GM10266 (cell line): ENCODE results near the gene BCL2L2.

Experiments
- DNase-seq: peaks from one replicate; pipeline ENCODE4 v3.0.0; 2012; ENCODE audit errors: extremely low spot score
- CTCF ChIP-seq: IDR thresholded peaks from 2 replicates; pipeline ENCODE4 v1.5.1; 2012; ENCODE audit warnings: mild to moderate bottlenecking, low read depth; ENCODE audit not compliant: control insufficient read depth, insufficient read depth; ENCODE audit errors: missing control alignments

The BCL2L2 gene

DNA sequence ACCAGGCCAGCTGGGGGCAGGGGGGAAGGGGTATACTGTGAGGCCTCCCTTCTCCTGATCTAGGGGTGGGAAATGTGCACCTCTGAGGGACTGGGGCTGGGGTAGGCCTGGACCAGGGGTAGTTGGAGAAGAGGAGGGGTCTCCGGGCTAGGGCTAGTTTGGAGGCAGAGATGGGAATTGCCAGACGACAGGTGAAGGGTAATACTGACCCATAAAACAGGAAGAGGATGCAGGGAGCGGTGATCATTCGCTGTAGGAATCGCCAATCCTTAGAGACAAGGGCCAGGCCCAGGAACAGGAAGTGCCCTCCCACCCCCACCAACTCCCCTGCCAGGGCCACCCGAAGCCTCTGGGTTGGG is 41.6 kb downstream of the BCL2L2 start:
- TF ChIP-seq CTCF = no peak
- DNase-seq = no peak

- peak; percentile 21 for DNase-seq
- no peak for TF ChIP-seq CTCF
Observed at GRCh38 chr14:23349156-23349845, 42.7 kb downstream of the BCL2L2 start.

DNA sequence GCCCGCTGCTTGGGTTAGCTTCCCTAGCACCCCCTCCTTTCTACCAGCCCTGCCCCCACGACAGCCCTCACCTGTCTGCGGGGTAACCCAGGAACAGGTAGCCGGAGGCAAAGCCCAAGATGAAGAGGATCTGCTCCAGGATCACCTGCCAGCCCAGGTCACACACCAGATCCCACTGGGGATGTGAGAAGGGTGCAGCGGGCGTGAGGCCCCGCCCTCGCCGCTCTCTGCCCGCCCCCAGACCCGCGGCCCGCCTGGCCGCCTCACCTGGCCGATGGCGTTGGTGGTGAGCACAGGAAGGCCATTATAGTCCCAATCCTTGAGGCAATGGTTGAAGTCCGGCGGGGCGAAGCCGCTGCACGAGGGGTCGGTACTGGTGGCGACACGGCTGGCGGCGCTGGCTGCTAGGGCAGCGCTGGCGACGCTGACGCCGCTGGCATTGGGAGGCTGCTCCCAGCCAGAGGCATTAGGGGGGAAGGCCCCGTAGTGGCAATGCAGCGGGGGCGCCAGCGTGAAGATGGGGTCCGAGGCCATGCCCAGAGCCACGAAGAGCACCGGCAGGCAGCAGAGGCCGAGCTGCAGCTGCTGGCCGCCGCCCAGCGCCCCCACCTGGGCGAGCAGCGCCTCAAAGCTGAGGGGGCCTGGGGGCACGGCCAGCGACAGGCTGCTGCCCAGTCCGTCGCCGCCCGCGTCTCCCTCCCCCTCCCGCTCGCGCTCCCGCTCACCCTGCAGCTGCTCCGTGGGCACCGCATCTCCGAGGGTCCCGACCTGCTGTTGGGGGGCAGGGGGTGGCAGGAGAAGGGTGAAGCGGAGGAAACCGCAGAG is 45.3 kb downstream of the BCL2L2 start:
- no peak for TF ChIP-seq CTCF
- DNase-seq = peak; percentile 33

DNA sequence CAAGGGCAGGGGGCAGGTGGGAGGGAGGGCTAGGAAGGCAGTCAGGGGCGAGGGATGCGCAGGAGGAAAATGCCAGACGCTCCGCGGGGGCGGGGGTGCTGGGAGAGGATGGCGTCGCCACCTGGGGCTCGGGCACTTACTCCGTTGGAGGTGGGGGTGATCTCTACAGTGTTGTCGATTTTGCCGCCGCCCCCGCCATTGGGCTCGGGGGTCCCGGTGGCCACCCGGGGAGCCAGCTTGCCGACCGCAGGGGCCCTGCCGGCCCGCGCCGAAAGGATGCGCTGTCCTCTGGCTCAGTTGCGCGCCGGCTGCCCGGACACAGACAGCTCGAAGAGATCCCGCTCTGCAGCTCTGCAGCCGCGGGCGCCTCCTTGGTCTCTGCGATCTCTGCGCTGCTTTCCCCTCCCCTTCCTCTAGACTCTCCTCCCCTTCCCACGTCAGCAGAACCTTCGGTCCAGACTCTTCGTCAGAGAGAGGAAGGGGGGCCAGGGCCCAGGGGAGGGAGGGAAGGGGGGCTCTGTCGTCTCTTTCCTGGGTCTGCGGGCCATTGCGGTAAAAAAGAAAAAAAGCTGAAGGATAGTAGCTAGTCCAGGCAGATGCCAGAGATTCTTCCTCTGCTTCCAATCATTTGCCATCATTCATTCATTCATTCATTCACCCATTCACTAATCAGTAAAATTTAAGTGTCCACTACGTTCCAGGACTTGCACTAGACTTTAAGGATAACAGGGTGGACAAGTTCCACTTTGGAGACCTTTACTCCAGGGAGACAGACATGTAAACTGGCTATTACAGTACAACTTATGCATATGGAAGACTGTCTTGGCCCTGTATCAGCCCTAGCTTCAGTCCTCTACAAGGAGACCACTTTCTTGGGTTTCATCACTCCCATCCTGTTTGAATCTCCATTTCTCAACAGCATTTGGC is 46.1 kb downstream of the BCL2L2 start, which contains the start of gene SLC22A17:
SLC22A17 (minus strand) TSS at position 382 of the 927 bp plus-strand sequence.
- DNase-seq = peak; percentile 57
- no peak for TF ChIP-seq CTCF

DNA sequence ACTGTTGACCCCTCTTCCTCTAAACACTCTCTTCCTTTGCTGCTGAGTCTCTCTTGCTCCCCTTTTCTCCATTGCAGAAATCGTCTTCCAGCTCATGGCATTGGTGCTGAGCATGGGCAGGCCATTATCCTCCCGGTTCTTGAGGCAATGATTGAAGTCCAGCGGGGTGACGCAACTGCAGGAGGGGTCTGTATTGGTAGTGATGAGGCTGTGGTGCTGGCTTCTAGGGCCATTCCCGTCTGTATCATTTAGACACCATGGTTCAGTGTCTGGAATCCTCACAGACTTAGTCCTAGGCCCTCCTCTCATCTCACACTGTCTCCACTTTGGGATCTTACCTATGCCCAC is 46.8 kb downstream of the BCL2L2 start:
- DNase-seq = peak; percentile 10
- TF ChIP-seq CTCF = no peak

DNA sequence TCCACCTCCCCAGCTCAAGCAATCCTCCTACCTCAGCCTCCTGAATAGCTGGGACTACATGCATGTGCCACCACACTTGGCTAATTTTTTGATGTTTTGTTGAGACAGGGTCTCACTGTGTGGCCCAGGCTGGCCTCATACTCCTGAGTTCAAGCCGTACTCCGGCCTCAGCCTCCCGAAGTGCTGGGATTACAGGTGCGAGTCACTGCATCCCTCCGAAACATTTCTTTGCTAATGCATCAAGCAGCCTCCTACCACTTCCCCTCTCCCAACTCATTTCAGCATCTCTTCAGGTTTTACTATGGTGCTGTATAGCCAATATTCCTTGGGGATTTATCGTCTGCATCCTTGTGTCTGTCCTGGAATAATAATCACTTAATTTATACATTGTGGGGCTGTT is 48.4 kb downstream of the BCL2L2 start:
- no peak for TF ChIP-seq CTCF
- DNase-seq = no peak
